Upper lobe of right lung (tissue), 1 donor: ENCODE results near the gene GPHB5. TPM values are rescaled to one million over a fixed set of nuclear protein-coding genes. Genes with fewer than 3 reads are reported as not detected.
A peak's percentile ranks its signal among the peaks of the same experiment; 100 is the strongest.

ENCODE experiments used
- ATAC-seq: fragments of 200-7000 bp; cut with Tn5 transposase; one replicate; pipeline ENCODE4 v1.9.1; 2020; ENCODE audit warnings: mild to moderate bottlenecking, moderate library complexity
- DNase-seq: peaks from one replicate; pipeline ENCODE4 v3.0.0-alpha.2; 2020
- H3K27ac ChIP-seq: fragments of 200-600 bp; one replicate; pipeline ENCODE4 v1.8.0; 2022
- H3K27me3 ChIP-seq: fragments of 200-600 bp; one replicate; pipeline ENCODE4 v1.8.0; 2022; ENCODE audit warnings: mild to moderate bottlenecking
- H3K36me3 ChIP-seq: fragments of 200-600 bp; one replicate; pipeline ENCODE4 v1.8.0; 2022
- H3K4me1 ChIP-seq: fragments of 200-600 bp; one replicate; pipeline ENCODE4 v1.8.0; 2022
- H3K4me3 ChIP-seq: fragments of 200-600 bp; one replicate; pipeline ENCODE4 v1.8.0; 2022; ENCODE audit warnings: mild to moderate bottlenecking
- H3K9me3 ChIP-seq: fragments of 200-600 bp; one replicate; pipeline ENCODE4 v1.8.0; 2022
- intact Hi-C: fragments of 100-400 bp; cut with DNase I; formaldehyde crosslinking; loops from one replicate; pipeline ENCODE4 v1.11.0; 2022
- total RNA-seq: library from RNA; stranded (reverse); fragmentation: NEBNext Ultra II Directional; extraction: Animal tissue kit (Norgen Biotek cat#: 25700); gene quantifications from one replicate; pipeline ENCODE4 v1.2.1, GENCODE V29; 2021
- TF ChIP-seq, protein P1 (sequence below): fragments of 200-600 bp; IDR thresholded peaks from one replicate; pipeline ENCODE4 v1.8.0; 2022; ENCODE audit warnings: antibody characterized with exemption
- donor health status: DM: no; HTN: yes; CAD: no; lungs with severe emphysema.

GPHB5 gene
- total RNA-seq, 1 donor from 2014 or later = not detected

DNA sequence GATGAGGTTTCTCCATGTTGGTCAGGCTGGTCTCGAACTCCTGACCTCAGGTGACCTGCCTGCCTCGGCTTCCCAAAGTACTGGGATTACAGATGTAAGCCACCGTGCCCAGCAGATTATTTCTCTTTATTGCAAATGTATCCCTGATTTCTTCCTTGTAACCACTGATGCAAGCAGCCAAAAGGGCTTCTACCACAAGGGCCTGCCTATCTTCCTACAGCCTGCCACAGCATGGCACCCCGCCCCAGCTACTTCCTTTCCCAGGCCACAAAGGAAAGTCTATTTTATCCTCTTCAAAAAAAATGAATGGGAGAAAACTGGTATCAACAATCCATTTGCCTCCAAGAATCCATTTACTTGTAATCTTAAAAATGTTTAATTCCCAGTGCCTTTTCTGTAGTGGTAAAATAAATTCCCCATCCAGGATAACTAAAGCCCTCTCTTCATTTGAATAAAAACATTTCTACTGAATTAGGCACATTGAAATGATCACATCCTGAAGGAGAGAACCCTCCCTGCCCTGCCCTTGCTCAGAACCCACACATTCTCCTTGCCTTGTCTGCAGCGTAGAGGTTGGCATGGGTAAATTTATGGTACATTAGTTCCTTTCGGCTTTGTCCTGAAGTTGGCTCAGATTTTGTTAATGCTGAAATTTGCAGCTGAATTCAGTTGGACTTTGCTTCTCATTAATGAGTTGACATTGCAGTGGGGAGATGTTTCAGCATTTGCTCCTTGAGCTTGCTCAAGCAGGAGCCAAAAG is 19.2 kb downstream of the GPHB5 start:
- TF ChIP-seq, protein P1, sequence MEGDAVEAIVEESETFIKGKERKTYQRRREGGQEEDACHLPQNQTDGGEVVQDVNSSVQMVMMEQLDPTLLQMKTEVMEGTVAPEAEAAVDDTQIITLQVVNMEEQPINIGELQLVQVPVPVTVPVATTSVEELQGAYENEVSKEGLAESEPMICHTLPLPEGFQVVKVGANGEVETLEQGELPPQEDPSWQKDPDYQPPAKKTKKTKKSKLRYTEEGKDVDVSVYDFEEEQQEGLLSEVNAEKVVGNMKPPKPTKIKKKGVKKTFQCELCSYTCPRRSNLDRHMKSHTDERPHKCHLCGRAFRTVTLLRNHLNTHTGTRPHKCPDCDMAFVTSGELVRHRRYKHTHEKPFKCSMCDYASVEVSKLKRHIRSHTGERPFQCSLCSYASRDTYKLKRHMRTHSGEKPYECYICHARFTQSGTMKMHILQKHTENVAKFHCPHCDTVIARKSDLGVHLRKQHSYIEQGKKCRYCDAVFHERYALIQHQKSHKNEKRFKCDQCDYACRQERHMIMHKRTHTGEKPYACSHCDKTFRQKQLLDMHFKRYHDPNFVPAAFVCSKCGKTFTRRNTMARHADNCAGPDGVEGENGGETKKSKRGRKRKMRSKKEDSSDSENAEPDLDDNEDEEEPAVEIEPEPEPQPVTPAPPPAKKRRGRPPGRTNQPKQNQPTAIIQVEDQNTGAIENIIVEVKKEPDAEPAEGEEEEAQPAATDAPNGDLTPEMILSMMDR = no peak
- intact Hi-C loops = no loop called here
- no peak overlapping the region for H3K4me3 ChIP-seq
- ATAC-seq (no peak), DNase-seq (no peak)
- H3K27ac ChIP-seq = no peak overlapping the region
- no peaks in the 10 kb centered on the region for H3K4me1 ChIP-seq
- H3K9me3 ChIP-seq = no peaks in the 10 kb centered on the region
- H3K36me3 ChIP-seq = no peaks in the 10 kb centered on the region
- no peaks in the 10 kb centered on the region for H3K27me3 ChIP-seq

DNA sequence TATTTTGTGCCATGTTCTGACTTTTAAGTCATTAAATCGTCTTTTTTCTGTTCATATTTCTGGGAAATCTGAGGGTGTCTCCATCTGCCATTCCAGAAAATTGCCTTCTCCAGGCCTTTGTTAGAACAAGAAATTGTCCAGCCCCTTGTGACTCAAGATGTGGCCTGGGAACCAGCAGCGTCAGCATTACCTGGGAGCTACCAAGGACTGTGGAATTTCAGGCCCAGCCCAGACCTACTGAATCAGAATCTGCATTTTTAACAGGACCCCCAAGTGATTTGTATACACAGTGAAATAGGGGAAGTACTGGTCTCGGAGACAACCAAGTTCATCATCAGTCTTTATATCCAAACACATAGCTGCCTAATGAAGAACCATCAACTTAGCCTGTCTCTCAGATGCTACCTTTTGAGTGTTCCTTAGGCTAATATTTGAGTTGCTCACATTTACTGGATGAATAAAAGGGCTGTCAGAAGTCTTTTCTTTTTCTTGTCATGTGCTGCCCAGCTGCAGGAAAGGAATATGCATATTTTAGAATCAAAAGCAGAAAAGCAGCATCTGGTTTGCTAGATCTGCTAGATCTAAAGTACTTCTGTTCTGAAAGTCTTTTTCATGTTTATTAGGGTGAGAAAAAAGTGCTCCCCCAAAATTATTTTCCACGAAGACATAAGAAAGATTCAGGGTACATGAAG is 21.2 kb downstream of the GPHB5 start:
- no peak overlapping the region for H3K27ac ChIP-seq
- no peaks in the 10 kb centered on the region for H3K4me1 ChIP-seq
- H3K9me3 ChIP-seq = no peaks in the 10 kb centered on the region
- H3K27me3 ChIP-seq = no peaks in the 10 kb centered on the region
- H3K36me3 ChIP-seq = no peaks in the 10 kb centered on the region
- H3K4me3 ChIP-seq = no peak overlapping the region
- no peak for ATAC-seq
- intact Hi-C loops = no loop called here
- TF ChIP-seq, protein P1 = no peak
- no peak for DNase-seq

DNA sequence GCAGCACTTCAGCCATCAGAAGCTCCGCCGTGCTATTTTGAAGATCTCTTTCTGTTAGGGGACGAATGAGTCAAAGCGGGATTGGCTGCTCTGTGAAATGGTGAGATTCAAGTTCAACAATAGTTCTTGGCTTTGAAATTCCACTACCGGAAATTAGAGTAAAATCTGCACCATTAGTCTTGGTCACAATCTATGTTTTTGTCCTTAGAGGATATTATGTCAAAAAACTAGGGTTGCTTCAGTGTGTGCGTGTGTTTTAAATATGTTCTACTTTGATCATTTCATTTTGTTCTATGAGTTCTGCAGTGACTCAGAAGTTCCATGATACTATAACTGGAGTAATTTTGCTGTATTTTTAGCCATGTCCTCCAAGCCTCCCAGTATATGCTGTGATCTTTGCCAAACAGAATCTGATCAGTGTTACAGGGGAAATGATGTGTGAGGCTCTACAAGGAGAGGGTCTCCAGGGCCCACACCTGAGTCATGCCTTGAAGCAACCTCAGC is 22.6 kb downstream of the GPHB5 start:
- intact Hi-C loops = no loop called here
- ATAC-seq = no peak
- no peak overlapping the region for H3K4me3 ChIP-seq
- H3K36me3 ChIP-seq = no peaks in the 10 kb centered on the region
- H3K27ac ChIP-seq = peak overlapping the region; percentile 65
- no peaks in the 10 kb centered on the region for H3K4me1 ChIP-seq
- DNase-seq = no peak
- TF ChIP-seq, protein P1 = no peak
- no peaks in the 10 kb centered on the region for H3K27me3 ChIP-seq
- H3K9me3 ChIP-seq = no peaks in the 10 kb centered on the region

DNA sequence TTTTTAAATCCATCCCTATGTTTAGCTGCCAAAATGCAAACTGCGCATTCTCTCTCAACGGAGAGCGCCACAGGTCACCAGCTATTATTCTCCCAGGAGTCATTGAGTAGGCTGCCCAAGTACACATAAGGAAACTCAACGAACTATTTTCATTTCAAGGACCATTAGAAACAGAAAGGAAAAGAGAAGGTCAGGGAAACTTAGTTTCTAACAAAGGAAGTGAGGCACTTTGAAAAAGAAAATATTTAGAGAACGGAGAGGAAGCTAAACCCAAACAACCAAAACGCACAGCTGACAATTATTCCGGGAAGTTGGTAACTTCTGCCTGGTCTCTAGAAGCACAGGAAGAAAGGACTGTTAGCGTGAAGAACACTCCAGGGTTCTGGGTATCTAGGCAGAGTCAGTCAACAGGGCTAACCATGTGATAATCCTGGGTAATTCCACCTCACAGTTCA is 23.5 kb downstream of the GPHB5 start:
- H3K9me3 ChIP-seq = no peaks in the 10 kb centered on the region
- no peak overlapping the region for H3K4me3 ChIP-seq
- H3K27ac ChIP-seq = peak overlapping the region; percentile 65
- no peaks in the 10 kb centered on the region for H3K36me3 ChIP-seq
- no peak for DNase-seq
- TF ChIP-seq, protein P1 = no peak
- intact Hi-C loops = no loop called here
- peak; percentile 38 for ATAC-seq
- no peaks in the 10 kb centered on the region for H3K27me3 ChIP-seq
- no peaks in the 10 kb centered on the region for H3K4me1 ChIP-seq

DNA sequence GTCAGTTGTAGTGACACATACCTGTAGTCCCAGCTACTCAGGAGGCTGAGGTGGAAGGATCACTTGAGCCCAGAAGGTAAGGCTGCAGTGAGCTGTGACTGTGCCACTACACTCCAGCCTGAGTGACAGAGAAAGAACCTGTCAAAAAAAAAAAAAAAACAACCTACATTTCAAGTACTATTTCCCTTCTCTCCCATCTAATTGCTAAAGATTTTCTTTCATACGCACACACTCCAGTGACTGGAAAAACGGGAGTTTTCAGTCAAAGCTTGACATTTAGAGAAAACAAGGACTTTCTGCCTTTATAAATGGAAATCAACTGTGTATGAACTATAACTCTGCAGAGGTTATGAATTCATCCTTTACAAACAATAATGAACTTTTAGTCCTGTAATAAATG is 25.9 kb downstream of the GPHB5 start:
- TF ChIP-seq, protein P1 = no peak
- ATAC-seq = no peak
- Histone ChIP-seq H3K27me3 (no peaks in the 10 kb centered on the region), H3K36me3 (no peaks in the 10 kb centered on the region), H3K27ac (no peak overlapping the region), H3K9me3 (no peaks in the 10 kb centered on the region), H3K4me1 (no peaks in the 10 kb centered on the region), H3K4me3 (no peak overlapping the region)
- intact Hi-C loops = no loop called here
- no peak for DNase-seq
